H9 (cell line): ENCODE results near the gene STAMBPL1. TPM values are rescaled to one million over a fixed set of nuclear protein-coding genes. Genes with fewer than 3 reads are reported as not detected.

Experiments
- DNase-seq: peaks from one replicate; pipeline ENCODE4 v3.0.0-alpha.2; 2017
- H2AFZ ChIP-seq: one replicate; pipeline ENCODE4 v1.6.1; 2013; ENCODE audit warnings: mild to moderate bottlenecking, low read length, control low read depth, moderate library complexity
- H2AK5ac ChIP-seq: 2 replicates; pipeline ENCODE4 v1.6.1; 2013; ENCODE audit warnings: low read length, control low read depth, mixed read lengths; ENCODE audit not compliant: insufficient read length
- H2BK120ac ChIP-seq: one replicate; pipeline ENCODE4 v1.6.1; 2013; ENCODE audit warnings: low read depth, mild to moderate bottlenecking, low read length, control low read depth, inconsistent platforms; ENCODE audit not compliant: poor library complexity, severe bottlenecking
- H2BK12ac ChIP-seq: 2 replicates; pipeline ENCODE4 v1.6.1; 2013; ENCODE audit warnings: low read length, control low read depth, mixed read lengths, low read depth; ENCODE audit not compliant: insufficient read length
- H2BK15ac ChIP-seq: 2 replicates; pipeline ENCODE4 v1.6.1; 2013; ENCODE audit warnings: low read depth, low read length, control low read depth
- H2BK20ac ChIP-seq: one replicate; pipeline ENCODE4 v1.6.1; 2013; ENCODE audit warnings: low read depth, mild to moderate bottlenecking, low read length, control low read depth, inconsistent platforms; ENCODE audit not compliant: poor library complexity, severe bottlenecking
- H2BK5ac ChIP-seq: 2 replicates; pipeline ENCODE4 v1.6.1; 2013; ENCODE audit warnings: low read length, control low read depth, mixed read lengths; ENCODE audit not compliant: insufficient read length
- H3K14ac ChIP-seq: 2 replicates; pipeline ENCODE4 v1.6.1; 2013; ENCODE audit warnings: low read length, control low read depth; ENCODE audit not compliant: insufficient read depth
- H3K18ac ChIP-seq: 2 replicates; pipeline ENCODE4 v1.6.1; 2013; ENCODE audit warnings: low read depth, mild to moderate bottlenecking, mixed read lengths, low read length, control low read depth; ENCODE audit not compliant: insufficient read length
- H3K23ac ChIP-seq: 2 replicates; pipeline ENCODE4 v1.6.1; 2013; ENCODE audit warnings: low read length, control low read depth, mixed read lengths, low read depth; ENCODE audit not compliant: insufficient read length
- H3K23me2 ChIP-seq: 2 replicates; pipeline ENCODE4 v1.6.1; 2013; ENCODE audit warnings: low read depth, mild to moderate bottlenecking, mixed read lengths, low read length, control low read depth; ENCODE audit not compliant: insufficient read length, poor library complexity, severe bottlenecking
- H3K27ac ChIP-seq: 2 replicates; pipeline ENCODE4 v1.5.1; 2013; ENCODE audit warnings: low read length, control low read depth, mixed read lengths, low read depth; ENCODE audit not compliant: insufficient read length
- H3K27me3 ChIP-seq: 2 replicates; pipeline ENCODE4 v1.6.1; 2013; ENCODE audit warnings: low read length, control low read depth, inconsistent platforms; ENCODE audit not compliant: insufficient read depth
- H3K4ac ChIP-seq: 2 replicates; pipeline ENCODE4 v1.6.1; 2013; ENCODE audit warnings: low read depth, mild to moderate bottlenecking, control low read depth, inconsistent platforms, low read length, moderate library complexity
- H3K4me1 ChIP-seq: 2 replicates; pipeline ENCODE4 v1.6.1; 2013; ENCODE audit warnings: low read length, control low read depth, inconsistent platforms; ENCODE audit not compliant: insufficient read depth
- H3K4me2 ChIP-seq: 2 replicates; pipeline ENCODE4 v1.6.1; 2013; ENCODE audit warnings: low read length, control low read depth, mixed read lengths; ENCODE audit not compliant: insufficient read length, insufficient read depth
- H3K56ac ChIP-seq: 2 replicates; pipeline ENCODE4 v1.6.1; 2013; ENCODE audit warnings: low read depth, mild to moderate bottlenecking, mixed read lengths, low read length, control low read depth; ENCODE audit not compliant: insufficient read length
- H3K79me1 ChIP-seq: 2 replicates; pipeline ENCODE4 v1.6.1; 2013; ENCODE audit warnings: low read depth, mild to moderate bottlenecking, moderate library complexity, low read length, control low read depth, inconsistent platforms; ENCODE audit not compliant: insufficient read depth, poor library complexity, severe bottlenecking
- H3K79me2 ChIP-seq: 2 replicates; pipeline ENCODE4 v1.6.1; 2013; ENCODE audit warnings: low read length, control low read depth, inconsistent platforms; ENCODE audit not compliant: insufficient read depth
- H3K9ac ChIP-seq: 2 replicates; pipeline ENCODE4 v1.6.1; 2013; ENCODE audit warnings: low read length, control low read depth, mixed read lengths; ENCODE audit not compliant: insufficient read length; ENCODE audit errors: extremely low read depth
- H3K9me3 ChIP-seq: one replicate; pipeline ENCODE4 v1.6.1; 2013; ENCODE audit warnings: low read depth, low read length, inconsistent platforms; ENCODE audit not compliant: control insufficient read depth
- H3T11ph ChIP-seq: one replicate; pipeline ENCODE4 v1.6.1; 2013; ENCODE audit warnings: mild to moderate bottlenecking, low read length, control low read depth, inconsistent platforms
- H4K20me1 ChIP-seq: one replicate; pipeline ENCODE4 v1.6.1; 2013; ENCODE audit not compliant: control insufficient read depth, insufficient read length, insufficient read depth
- H4K5ac ChIP-seq: 2 replicates; pipeline ENCODE4 v1.6.1; 2013; ENCODE audit warnings: low read depth, mild to moderate bottlenecking, mixed read lengths, low read length, control low read depth; ENCODE audit not compliant: insufficient read length
- H4K8ac ChIP-seq: replicated peaks from 2 replicates; pipeline ENCODE4 v1.6.1; 2013; ENCODE audit warnings: low read length, control low read depth, mixed read lengths, low read depth; ENCODE audit not compliant: insufficient read length
- H4K91ac ChIP-seq: 2 replicates; pipeline ENCODE4 v1.6.1; 2013; ENCODE audit warnings: low read depth, mild to moderate bottlenecking, moderate library complexity, mixed read lengths, low read length, control low read depth; ENCODE audit not compliant: insufficient read length
- H3K27ac Mint-ChIP-seq, 3 experiments: 2 replicates in 2 of 3; 3 replicates in 1 of 3; pipeline ENCODE4 v1.8.0; 2020 to 2021; ENCODE audit warnings: mixed read lengths in 3 of 3, mild to moderate bottlenecking in 1 of 3, moderate library complexity in 1 of 3
- H3K27me3 Mint-ChIP-seq: 2 replicates; pipeline ENCODE4 v1.8.0; 2021; ENCODE audit warnings: low read depth, mild to moderate bottlenecking, moderate library complexity, mixed read lengths
- H3K36me3 Mint-ChIP-seq, 3 experiments: 2 replicates in 2 of 3; 3 replicates in 1 of 3; pipeline ENCODE4 v1.8.0; 2020 to 2021; ENCODE audit warnings: low read depth in 3 of 3, mixed read lengths in 3 of 3; ENCODE audit not compliant: insufficient read depth in 1 of 3
- H3K4me1 Mint-ChIP-seq, 2 experiments: 2 replicates each; pipeline ENCODE4 v1.8.0; 2020; ENCODE audit warnings: mixed read lengths in 2 of 2
- H3K4me3 Mint-ChIP-seq, 2 experiments: 2 replicates in 1 of 2; 3 replicates in 1 of 2; pipeline ENCODE4 v1.8.0; 2020 to 2021; ENCODE audit warnings: mild to moderate bottlenecking in 2 of 2, mixed read lengths in 2 of 2, moderate library complexity in 1 of 2
- H3K9me3 Mint-ChIP-seq, 2 experiments: 2 replicates in 1 of 2; 3 replicates in 1 of 2; pipeline ENCODE4 v1.8.0; 2020; ENCODE audit warnings: mild to moderate bottlenecking in 2 of 2, mixed read lengths in 2 of 2, moderate library complexity in 1 of 2
- CTCF ChIP-seq: fragments of 200-600 bp; sonication (generic); conservative IDR thresholded peaks from 3 replicates; pipeline ENCODE4 v1.8.0; 2021; ENCODE audit warnings: antibody characterized with exemption, mild to moderate bottlenecking
- WGBS: extraction: QIAGEN DNeasy Blood & Tissue Kit; methylation state at CpG from one replicate; pipeline ENCODE4 v1.1.7; 2013; ENCODE audit warnings: missing lambda C conversion rate, low lambda C conversion rate, mixed read lengths; ENCODE audit not compliant: insufficient read length; ENCODE audit errors: extremely low coverage; 5-methylcytosine and 5-hydroxymethylcytosine counted together
- total RNA-seq: library from RNA; stranded (reverse); gene quantifications from 2 replicates; pipeline ENCODE4 v1.2.1, GENCODE V29; 2021

The STAMBPL1 gene
- total RNA-seq, 1 experiment from 2014 or later = 3.2 TPM

- no peak overlapping the region for H2BK20ac ChIP-seq
- H4K5ac ChIP-seq = no peak overlapping the region
- H2AFZ ChIP-seq = no peak overlapping the region
- H3K79me2 ChIP-seq = no peaks in the 10 kb centered on the region
- Mint-ChIP-seq H3K27ac (no peak overlapping the region), H3K4me1 (peaks cover 12 to 13% of the 10 kb centered on the region in 2 experiments), H3K4me3 (no peak overlapping the region), H3K27me3 (no peaks in the 10 kb centered on the region), H3K36me3 (no peaks in the 10 kb centered on the region), H3K9me3 (no peaks in the 10 kb centered on the region)
- H4K20me1 ChIP-seq = no peaks in the 10 kb centered on the region
- H3K27me3 ChIP-seq = no peaks in the 10 kb centered on the region
- H3K4me1 ChIP-seq = no peaks in the 10 kb centered on the region; the same call in none of the 2 replicates
- WGBS = no CpG with 5 or more reads among the region's 4 CpGs
- no peak overlapping the region for H3K9ac ChIP-seq
- DNase-seq = no peak
- no peak overlapping the region for H3K23ac ChIP-seq
- H3K56ac ChIP-seq = no peak overlapping the region
- H3K27ac ChIP-seq = no peak overlapping the region
- H3T11ph ChIP-seq = no peak overlapping the region
- H3K9me3 ChIP-seq = no peaks in the 10 kb centered on the region
- no peak overlapping the region for H2BK15ac ChIP-seq
- H3K23me2 ChIP-seq = no peaks in the 10 kb centered on the region
- no peak overlapping the region for H2BK12ac ChIP-seq
- H2BK5ac ChIP-seq = no peak overlapping the region
- H3K4me2 ChIP-seq = no peak overlapping the region
- H3K79me1 ChIP-seq = no peaks in the 10 kb centered on the region
- no peak overlapping the region for H4K91ac ChIP-seq
- no peak overlapping the region for H3K4ac ChIP-seq
- no peak overlapping the region for H3K14ac ChIP-seq
- TF ChIP-seq CTCF = no peak
- H4K8ac ChIP-seq = no peak overlapping the region
- H2AK5ac ChIP-seq = no peak overlapping the region
- no peak overlapping the region for H3K18ac ChIP-seq
- H2BK120ac ChIP-seq = no peak overlapping the region
Measured at GRCh38 chr10:88853155-88853881, 26.7 kb upstream of the STAMBPL1 start.
